ENCODE results near the gene OSBPL6. TPM values are rescaled to one million over a fixed set of nuclear protein-coding genes. Genes with fewer than 3 reads are reported as not detected.
"Not testable (repeated sequence)": the region's sequence is repeated elsewhere in the genome, so short reads cannot be mapped to it uniquely, and the experiment has no call there.

Gene OSBPL6
- total and polyA plus RNA-seq, 2 donors from 2014 or later, result 0.91 to 1.4 TPM

DNA sequence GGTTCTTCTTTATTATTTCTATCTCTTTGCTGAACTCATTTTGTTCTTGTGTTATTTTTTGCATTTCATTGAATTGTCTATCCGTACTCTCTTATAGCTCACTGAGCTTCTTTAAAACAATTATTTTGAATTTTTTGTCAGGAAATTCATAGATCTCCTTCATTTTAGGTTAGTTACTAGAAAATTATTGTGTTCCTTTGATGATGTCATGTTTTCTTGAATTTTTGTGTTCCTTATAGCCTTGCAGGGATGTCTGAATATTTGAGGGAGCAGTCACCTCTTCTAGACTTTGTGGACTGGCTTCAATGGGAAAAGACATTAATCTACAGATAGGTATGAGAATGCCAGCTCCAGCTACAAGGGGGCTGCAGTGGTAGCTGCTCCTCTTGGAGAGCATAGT is 20.7 kb upstream of the OSBPL6 start:
- Histone ChIP-seq H3K27ac (ENCODE audit: low read depth in 2 of 2, low read length in 2 of 2) (no peak overlapping the region), H3K4me3 (ENCODE audit: low read length in 3 of 3) (no peak overlapping the region), H3K9ac (ENCODE audit: low read length in 3 of 3) (no peak overlapping the region), H3K27me3 (ENCODE audit: control insufficient read depth, insufficient read depth, low read length) (no peaks in the 10 kb centered on the region), H3K36me3 (ENCODE audit: control insufficient read depth in 2 of 3, insufficient read depth in 3 of 3, low read length in 3 of 3) (no peaks in the 10 kb centered on the region), H3K9me3 (ENCODE audit: control insufficient read depth in 2 of 3, insufficient read depth in 1 of 3, low read length in 3 of 3) (no peaks in the 10 kb centered on the region), H3K4me1 (ENCODE audit: control insufficient read depth in 2 of 3, insufficient read depth in 2 of 3, low read depth in 1 of 3, low read length in 3 of 3) (no peaks in the 10 kb centered on the region)
- FAIRE-seq (no peak), DNase-seq (no peak)
- TF ChIP-seq, protein P1, sequence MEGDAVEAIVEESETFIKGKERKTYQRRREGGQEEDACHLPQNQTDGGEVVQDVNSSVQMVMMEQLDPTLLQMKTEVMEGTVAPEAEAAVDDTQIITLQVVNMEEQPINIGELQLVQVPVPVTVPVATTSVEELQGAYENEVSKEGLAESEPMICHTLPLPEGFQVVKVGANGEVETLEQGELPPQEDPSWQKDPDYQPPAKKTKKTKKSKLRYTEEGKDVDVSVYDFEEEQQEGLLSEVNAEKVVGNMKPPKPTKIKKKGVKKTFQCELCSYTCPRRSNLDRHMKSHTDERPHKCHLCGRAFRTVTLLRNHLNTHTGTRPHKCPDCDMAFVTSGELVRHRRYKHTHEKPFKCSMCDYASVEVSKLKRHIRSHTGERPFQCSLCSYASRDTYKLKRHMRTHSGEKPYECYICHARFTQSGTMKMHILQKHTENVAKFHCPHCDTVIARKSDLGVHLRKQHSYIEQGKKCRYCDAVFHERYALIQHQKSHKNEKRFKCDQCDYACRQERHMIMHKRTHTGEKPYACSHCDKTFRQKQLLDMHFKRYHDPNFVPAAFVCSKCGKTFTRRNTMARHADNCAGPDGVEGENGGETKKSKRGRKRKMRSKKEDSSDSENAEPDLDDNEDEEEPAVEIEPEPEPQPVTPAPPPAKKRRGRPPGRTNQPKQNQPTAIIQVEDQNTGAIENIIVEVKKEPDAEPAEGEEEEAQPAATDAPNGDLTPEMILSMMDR (IDR thresholded peaks at IDR 0.05; ENCODE audit: borderline replicate concordance, extremely low read depth, insufficient read depth), result no peak
- intact Hi-C loops (cut with DNase I), result no loop called here

GRCh38 chr2:178177066-178177679 is 17.1 kb upstream of the OSBPL6 start:
- no peaks in the 10 kb centered on the region for H3K27me3 ChIP-seq (ENCODE audit: control insufficient read depth, insufficient read depth, low read length)
- H3K36me3 ChIP-seq (ENCODE audit: control insufficient read depth in 2 of 3, insufficient read depth in 3 of 3, low read length in 3 of 3), result no peaks in the 10 kb centered on the region
- TF ChIP-seq, protein P1 (IDR thresholded peaks at IDR 0.05; ENCODE audit: borderline replicate concordance, extremely low read depth, insufficient read depth), result no peak
- FAIRE-seq, result no peak
- no peak overlapping the region for H3K4me3 ChIP-seq (ENCODE audit: low read length in 3 of 3)
- no peak overlapping the region for H3K9ac ChIP-seq (ENCODE audit: low read length in 3 of 3)
- intact Hi-C loops (cut with DNase I), result no loop called here
- no peak for DNase-seq
- no peaks in the 10 kb centered on the region for H3K4me1 ChIP-seq (ENCODE audit: control insufficient read depth in 2 of 3, insufficient read depth in 2 of 3, low read depth in 1 of 3, low read length in 3 of 3)
- no peak overlapping the region for H3K27ac ChIP-seq (ENCODE audit: low read depth in 2 of 2, low read length in 2 of 2)
- no peaks in the 10 kb centered on the region for H3K9me3 ChIP-seq (ENCODE audit: control insufficient read depth in 2 of 3, insufficient read depth in 1 of 3, low read length in 3 of 3)

DNA sequence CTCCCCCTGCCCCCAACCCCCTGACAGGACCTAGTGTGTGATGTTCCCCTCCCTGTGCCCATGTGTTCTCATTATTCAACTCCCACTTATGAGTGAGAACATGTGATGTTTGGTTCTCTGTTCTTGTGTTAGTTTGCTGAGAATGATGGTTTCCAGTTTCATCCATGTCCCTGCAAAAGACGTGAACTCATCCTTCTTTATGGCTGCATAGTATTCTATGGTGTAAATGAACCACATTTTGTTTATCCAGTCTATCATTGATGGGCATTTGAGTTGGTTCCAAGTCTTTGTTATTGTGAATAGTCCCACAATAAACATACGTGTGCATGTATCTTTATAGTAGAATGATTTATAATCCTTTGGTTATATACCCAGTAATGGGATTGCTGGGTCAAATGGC is 13.7 kb upstream of the OSBPL6 start:
- H3K27me3 ChIP-seq (ENCODE audit: control insufficient read depth, insufficient read depth, low read length); H3K36me3 ChIP-seq (ENCODE audit: control insufficient read depth in 2 of 3, insufficient read depth in 3 of 3, low read length in 3 of 3); H3K9me3 ChIP-seq (ENCODE audit: control insufficient read depth in 2 of 3, insufficient read depth in 1 of 3, low read length in 3 of 3); H3K4me3 ChIP-seq (ENCODE audit: low read length in 3 of 3); H3K27ac ChIP-seq (ENCODE audit: low read depth in 2 of 2, low read length in 2 of 2); DNase-seq; intact Hi-C loops (cut with DNase I); FAIRE-seq; H3K9ac ChIP-seq (ENCODE audit: low read length in 3 of 3); H3K4me1 ChIP-seq (ENCODE audit: control insufficient read depth in 2 of 3, insufficient read depth in 2 of 3, low read depth in 1 of 3, low read length in 3 of 3): not testable (repeated sequence)

- DNase-seq (no peak), FAIRE-seq (no peak)
- TF ChIP-seq, protein P1 (IDR thresholded peaks at IDR 0.05; ENCODE audit: borderline replicate concordance, extremely low read depth, insufficient read depth), result no peak
- no peak overlapping the region for H3K4me3 ChIP-seq (ENCODE audit: low read length in 3 of 3)
- no peak overlapping the region for H3K9ac ChIP-seq (ENCODE audit: low read length in 3 of 3)
- H3K27me3 ChIP-seq (ENCODE audit: control insufficient read depth, insufficient read depth, low read length), result peaks cover 2% of the 10 kb centered on the region
- intact Hi-C loops (cut with DNase I), result no loop called here
- H3K4me1 ChIP-seq (ENCODE audit: control insufficient read depth in 2 of 3, insufficient read depth in 2 of 3, low read depth in 1 of 3, low read length in 3 of 3), result no peaks in the 10 kb centered on the region
- no peaks in the 10 kb centered on the region for H3K9me3 ChIP-seq (ENCODE audit: control insufficient read depth in 2 of 3, insufficient read depth in 1 of 3, low read length in 3 of 3)
- H3K36me3 ChIP-seq (ENCODE audit: control insufficient read depth in 2 of 3, insufficient read depth in 3 of 3, low read length in 3 of 3), result no peaks in the 10 kb centered on the region
- no peak overlapping the region for H3K27ac ChIP-seq (ENCODE audit: low read depth in 2 of 2, low read length in 2 of 2)
Observed at GRCh38 chr2:178187861-178188260, 6.5 kb upstream of the OSBPL6 start.

Measured in kidney (tissue), 14 donors.